Measurements from ENCODE around the gene L1CAM. TPM values are rescaled to one million over a fixed set of nuclear protein-coding genes. Genes with fewer than 3 reads are reported as not detected.

The L1CAM gene
- total RNA-seq, 1 experiment from 2014 or later, result 0.64 TPM

- Histone ChIP-seq H3K36me3 (ENCODE audit: insufficient read depth, low read length, poor library complexity, severe bottlenecking) (no peaks in the 10 kb centered on the region), H3K27me3 (replicated peaks; ENCODE audit: insufficient read depth, low read depth, low read length, poor library complexity) (no peaks in the 10 kb centered on the region), H3K27ac (ENCODE audit: low read depth, low read length, poor library complexity, severe bottlenecking) (no peak overlapping the region), H3K4me1 (ENCODE audit: insufficient read depth, low read length, poor library complexity, severe bottlenecking) (no peaks in the 10 kb centered on the region), H3K9me3 (ENCODE audit: low read depth, low read length, poor library complexity, severe bottlenecking) (no peaks in the 10 kb centered on the region), H3K4me3 (ENCODE audit: low read depth, low read length, poor library complexity, severe bottlenecking) (no peak overlapping the region)
- POLR2A ChIA-PET (ENCODE audit: low non-redundant PET), result no interaction called here
- TF ChIP-seq CTCF (conservative IDR thresholded peaks at IDR 0.05; ENCODE audit: low read depth, low read length), result no peak
- TF ChIP-seq EZH2 (IDR thresholded peaks at IDR 0.05; ENCODE audit: borderline replicate concordance, low read depth, low read length, poor library complexity, severe bottlenecking), result no peak
- intact Hi-C loops (cut with micrococcal nuclease; ENCODE audit: unreplicated experiment), result no loop called here
- no peak for DNase-seq (ENCODE audit: low spot score)
- CTCF ChIA-PET, result no interaction called here
- no TSS peak for BruUV-seq (replicated peaks)
Measured at GRCh38 chrX:153821066-153821465, 64.9 kb downstream of the L1CAM start.

- intact Hi-C loops (cut with micrococcal nuclease; ENCODE audit: unreplicated experiment), result no loop called here
- H3K27ac ChIP-seq (ENCODE audit: low read depth, low read length, poor library complexity, severe bottlenecking), result no peak overlapping the region
- CTCF ChIA-PET, result no interaction called here
Measured at GRCh38 chrX:153820601-153821000, 65.4 kb downstream of the L1CAM start.

GRCh38 chrX:153819384-153820040, 66.5 kb downstream of the L1CAM start:
- H3K27me3 ChIP-seq (replicated peaks; ENCODE audit: insufficient read depth, low read depth, low read length, poor library complexity), result no peaks in the 10 kb centered on the region
- H3K27ac ChIP-seq (ENCODE audit: low read depth, low read length, poor library complexity, severe bottlenecking), result peak overlapping the region; percentile 50
- ChIA-PET CTCF (no interaction called here), POLR2A (ENCODE audit: low non-redundant PET) (interaction anchor here (0.6 kb wide), 2 partner anchors 148 to 638 kb away, joined by 3 to 4 read pairs; no protein-coding TSS in a partner anchor)
- H3K36me3 ChIP-seq (ENCODE audit: insufficient read depth, low read length, poor library complexity, severe bottlenecking), result no peaks in the 10 kb centered on the region
- no peak for DNase-seq (ENCODE audit: low spot score)
- intact Hi-C loops (cut with micrococcal nuclease; ENCODE audit: unreplicated experiment), result no loop called here
- no peaks in the 10 kb centered on the region for H3K4me1 ChIP-seq (ENCODE audit: insufficient read depth, low read length, poor library complexity, severe bottlenecking)
- H3K4me3 ChIP-seq (ENCODE audit: low read depth, low read length, poor library complexity, severe bottlenecking), result peak overlapping the region; percentile 41
- BruUV-seq (replicated peaks), result no TSS peak
- TF ChIP-seq EZH2 (IDR thresholded peaks at IDR 0.05; ENCODE audit: borderline replicate concordance, low read depth, low read length, poor library complexity, severe bottlenecking) (no peak), CTCF (conservative IDR thresholded peaks at IDR 0.05; ENCODE audit: low read depth, low read length) (no peak)
- H3K9me3 ChIP-seq (ENCODE audit: low read depth, low read length, poor library complexity, severe bottlenecking), result no peaks in the 10 kb centered on the region

More at GRCh38 chrX:153820601-153821000, 65.4 kb downstream of the L1CAM start:
- no peaks in the 10 kb centered on the region for H3K27me3 ChIP-seq (replicated peaks; ENCODE audit: insufficient read depth, low read depth, low read length, poor library complexity)
- no peaks in the 10 kb centered on the region for H3K4me1 ChIP-seq (ENCODE audit: insufficient read depth, low read length, poor library complexity, severe bottlenecking)
- no TSS peak for BruUV-seq (replicated peaks)
- no peaks in the 10 kb centered on the region for H3K9me3 ChIP-seq (ENCODE audit: low read depth, low read length, poor library complexity, severe bottlenecking)
- TF ChIP-seq CTCF (conservative IDR thresholded peaks at IDR 0.05; ENCODE audit: low read depth, low read length) (no peak), EZH2 (IDR thresholded peaks at IDR 0.05; ENCODE audit: borderline replicate concordance, low read depth, low read length, poor library complexity, severe bottlenecking) (no peak)
- no peak overlapping the region for H3K4me3 ChIP-seq (ENCODE audit: low read depth, low read length, poor library complexity, severe bottlenecking)
- no peaks in the 10 kb centered on the region for H3K36me3 ChIP-seq (ENCODE audit: insufficient read depth, low read length, poor library complexity, severe bottlenecking)
- POLR2A ChIA-PET (ENCODE audit: low non-redundant PET), result no interaction called here
- DNase-seq (ENCODE audit: low spot score), result no peak

All from A673 (cell line).